Cortex of kidney (tissue), 1 donor: Measurements from ENCODE around the gene ABCC1.
"Not testable (repeated sequence)": the region's sequence is repeated elsewhere in the genome, so short reads cannot be mapped to it uniquely, and the experiment has no call there.

Experiments
- DNase-seq: peaks from one replicate; lab custom pipeline; 2025; lab: John Stamatoyannopoulos, UW

ABCC1 gene

GRCh38 chr16:15967655-15968315 is 18.4 kb downstream of the ABCC1 start:
- DNase-seq = no peak

- no peak for DNase-seq
Observed at GRCh38 chr16:15970202-15970601, 20.8 kb downstream of the ABCC1 start.

GRCh38 chr16:15970743-15971439 is 21.5 kb downstream of the ABCC1 start:
- no peak for DNase-seq

- no peak for DNase-seq
Observed at GRCh38 chr16:15971440-15971815, 22.0 kb downstream of the ABCC1 start.

DNA sequence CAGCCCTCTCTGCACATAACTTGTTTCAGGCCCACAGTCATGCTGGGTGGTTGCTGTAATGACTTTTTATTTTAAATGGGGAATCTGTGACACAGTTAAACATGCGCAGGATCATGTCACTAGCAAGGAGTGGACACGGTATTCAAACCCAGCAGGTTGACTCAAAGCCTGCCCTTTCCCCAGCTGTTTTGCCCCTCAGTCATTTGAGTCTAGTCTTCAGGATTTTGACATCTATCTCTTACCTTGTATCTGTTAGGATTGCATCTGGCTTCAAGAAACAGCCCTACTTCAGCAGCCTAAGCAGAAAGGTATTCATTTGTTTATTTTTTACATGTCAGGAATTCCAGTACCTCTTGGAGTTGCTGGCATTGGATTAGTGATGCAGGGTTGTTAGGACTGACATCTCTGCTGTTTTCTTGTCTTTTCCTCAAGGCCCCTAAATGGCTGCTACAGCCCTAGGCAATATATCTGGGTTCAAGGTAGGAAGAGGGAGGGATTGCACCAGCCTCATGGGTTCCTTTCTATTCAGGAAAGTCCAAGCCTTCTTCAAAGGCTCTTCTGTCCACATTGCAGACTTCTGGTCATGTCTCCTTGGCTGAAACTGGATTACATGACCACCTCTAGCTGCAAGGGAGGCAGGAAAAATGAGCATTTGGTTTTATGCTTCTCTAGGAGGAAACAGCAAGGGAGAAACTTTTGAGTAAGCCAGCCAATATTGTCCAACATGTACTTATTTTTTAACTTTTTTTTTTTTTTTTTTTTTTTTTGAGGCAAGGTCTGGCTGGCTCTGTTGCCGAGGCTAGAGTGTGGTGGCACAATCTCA is 22.8 kb downstream of the ABCC1 start:
- DNase-seq = no peak

DNA sequence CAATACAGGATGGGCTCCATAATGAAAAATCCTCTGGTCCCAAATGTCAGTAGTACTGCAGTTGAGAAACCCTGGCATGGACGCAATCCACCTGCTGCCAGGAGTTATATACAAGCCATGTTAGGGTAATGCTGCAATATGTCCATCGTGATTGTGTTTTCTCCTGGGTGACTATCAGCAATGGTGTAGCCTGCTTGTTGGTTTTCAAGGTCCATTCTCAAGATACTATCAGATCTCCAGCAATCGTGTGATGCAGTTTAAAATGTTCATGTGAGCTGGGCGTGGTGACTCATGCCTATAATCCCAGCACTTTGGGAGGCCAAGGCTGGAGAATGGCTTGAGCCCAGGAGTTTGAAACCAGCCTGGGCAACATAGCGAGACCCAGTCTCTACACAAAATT is 24.0 kb downstream of the ABCC1 start:
- DNase-seq = no peak

DNA sequence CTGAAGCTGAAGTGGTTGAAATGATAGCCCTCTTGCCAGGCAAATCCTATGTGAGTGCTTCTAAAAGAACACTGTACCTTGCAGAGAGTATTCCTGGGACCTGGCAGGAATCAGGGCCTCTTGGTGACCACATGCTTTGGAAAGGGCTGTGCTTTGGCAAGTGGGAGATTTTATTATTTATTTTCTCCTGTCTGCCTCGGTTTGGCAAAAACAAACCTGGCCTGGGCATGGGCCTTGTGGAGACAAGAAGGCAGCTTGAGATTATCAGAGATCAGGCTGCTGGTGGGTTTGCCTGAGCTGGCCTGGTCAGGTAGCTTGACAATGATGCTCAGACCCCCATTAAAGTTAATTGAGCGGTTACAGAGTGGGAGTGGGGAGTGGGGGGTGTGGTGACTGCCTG is 24.6 kb downstream of the ABCC1 start:
- no peak for DNase-seq

DNA sequence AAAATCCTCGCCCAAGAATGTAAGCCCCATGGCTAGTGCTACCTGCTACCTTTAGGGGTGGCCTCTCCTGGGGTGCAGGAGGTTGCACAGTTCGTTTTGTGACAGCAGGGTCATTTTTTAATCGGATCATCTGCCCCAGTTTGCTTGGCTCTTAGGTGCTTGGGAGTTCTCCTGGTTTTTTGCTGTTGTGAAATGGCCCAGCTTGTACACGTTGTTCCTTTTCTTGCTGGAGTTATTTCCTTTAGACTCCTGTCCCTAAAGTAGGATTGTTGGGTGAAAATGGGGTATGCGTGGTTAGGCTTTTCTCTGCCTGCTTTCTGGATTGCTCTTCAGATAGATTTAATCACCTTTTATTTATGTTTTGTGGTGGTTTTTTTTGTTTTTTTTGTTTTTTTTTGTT is 25.8 kb downstream of the ABCC1 start:
- DNase-seq = no peak

GRCh38 chr16:15976225-15976812 is 26.9 kb downstream of the ABCC1 start:
- no peak for DNase-seq

DNA sequence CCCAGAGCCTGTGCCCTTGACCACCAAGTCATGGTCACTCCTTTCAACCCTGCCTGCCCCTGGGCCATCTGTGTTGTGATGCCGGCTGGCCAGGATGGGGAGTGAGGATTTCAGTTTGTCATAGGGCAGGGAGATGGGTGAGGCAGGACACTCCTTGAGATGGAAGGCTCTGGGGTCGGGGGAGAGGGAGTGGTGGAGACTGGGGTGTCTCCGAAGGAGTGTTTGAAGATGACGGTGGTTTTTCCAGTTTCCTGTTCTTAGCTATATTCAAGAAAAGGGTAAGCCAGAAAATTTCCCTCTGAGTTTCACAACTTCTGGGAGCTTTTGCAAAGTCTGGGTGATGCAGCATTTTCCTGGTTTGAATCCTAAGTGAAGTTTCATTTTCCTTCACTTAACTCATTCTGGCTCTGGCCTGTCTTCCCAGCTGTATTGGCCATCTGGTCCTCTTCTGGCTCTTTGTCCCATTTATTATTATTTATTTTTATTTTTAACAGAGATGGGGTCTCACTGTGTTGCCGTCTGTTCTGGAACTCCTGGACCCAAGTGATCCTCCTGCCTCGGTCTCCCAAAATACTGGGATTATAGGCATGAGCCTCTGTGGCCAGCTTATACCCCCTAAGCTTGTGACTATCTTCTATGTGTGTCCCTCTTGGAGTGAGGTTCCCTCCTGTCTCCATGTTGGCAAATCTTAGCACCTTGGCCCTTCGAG is 27.7 kb downstream of the ABCC1 start:
- no peak for DNase-seq

- DNase-seq = no peak
Observed at GRCh38 chr16:15979801-15980200, 30.4 kb downstream of the ABCC1 start.

DNA sequence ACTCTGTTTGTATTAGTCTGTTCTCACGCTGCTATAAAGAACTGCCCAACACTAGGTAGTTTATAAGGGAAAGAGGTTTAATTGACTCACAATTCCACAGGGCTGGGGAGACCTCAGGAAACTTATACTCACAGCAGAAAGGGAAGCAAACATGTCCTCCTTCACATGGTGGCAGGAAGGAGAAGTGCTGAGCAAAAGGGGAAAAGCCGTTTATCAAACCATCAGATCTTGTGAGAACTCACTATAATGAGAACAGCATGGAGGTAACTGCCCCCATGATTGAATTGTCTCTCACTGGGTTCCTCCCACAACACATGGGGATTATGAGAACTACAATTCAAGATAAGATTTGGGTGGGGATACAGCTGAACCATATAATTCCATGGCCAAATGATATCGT is 30.9 kb downstream of the ABCC1 start:
- no peak for DNase-seq

DNA sequence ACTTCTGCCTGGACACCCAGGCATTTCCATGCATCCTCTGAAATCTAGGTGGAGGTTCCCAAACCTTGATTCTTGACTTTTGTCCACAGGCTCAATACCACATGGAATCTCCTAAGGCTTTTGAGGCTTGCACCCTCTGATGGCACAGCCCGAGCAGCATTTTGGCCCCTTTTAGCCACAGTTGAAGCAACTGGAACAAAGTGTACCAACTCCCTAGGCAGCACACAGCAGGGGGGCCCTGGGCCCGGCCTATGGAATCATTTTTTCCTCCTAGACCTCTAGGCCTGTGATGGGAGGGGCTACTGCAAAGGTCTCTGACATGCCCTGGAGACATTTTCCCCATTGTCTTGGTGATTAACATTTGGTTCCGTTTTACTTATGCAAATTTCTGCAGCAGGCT is 32.0 kb downstream of the ABCC1 start:
- no peak for DNase-seq

- not testable (repeated sequence) for DNase-seq
Observed at GRCh38 chr16:15982194-15982915, 32.9 kb downstream of the ABCC1 start.

GRCh38 chr16:15983898-15984297 is 34.5 kb downstream of the ABCC1 start:
- DNase-seq = no peak

DNA sequence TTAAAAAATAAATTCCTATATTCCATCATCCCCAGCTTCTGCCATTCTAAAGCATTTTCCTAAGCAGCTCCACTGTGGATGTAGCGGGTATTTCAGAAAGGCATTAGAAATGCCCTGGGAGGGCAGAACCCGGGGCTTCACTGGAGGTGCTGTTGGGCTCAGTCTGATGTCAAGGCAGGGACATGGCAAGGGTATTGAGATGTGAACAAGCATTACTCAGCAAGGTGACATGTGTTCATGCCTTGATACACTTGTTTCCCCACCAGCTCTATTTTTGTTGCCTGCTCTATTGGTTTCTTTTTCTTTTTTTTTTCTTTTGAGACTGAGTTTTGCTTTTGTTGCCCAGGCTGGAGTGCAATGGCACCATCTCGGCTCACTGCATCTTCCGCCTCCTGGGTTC is 35.7 kb downstream of the ABCC1 start:
- DNase-seq = no peak

DNA sequence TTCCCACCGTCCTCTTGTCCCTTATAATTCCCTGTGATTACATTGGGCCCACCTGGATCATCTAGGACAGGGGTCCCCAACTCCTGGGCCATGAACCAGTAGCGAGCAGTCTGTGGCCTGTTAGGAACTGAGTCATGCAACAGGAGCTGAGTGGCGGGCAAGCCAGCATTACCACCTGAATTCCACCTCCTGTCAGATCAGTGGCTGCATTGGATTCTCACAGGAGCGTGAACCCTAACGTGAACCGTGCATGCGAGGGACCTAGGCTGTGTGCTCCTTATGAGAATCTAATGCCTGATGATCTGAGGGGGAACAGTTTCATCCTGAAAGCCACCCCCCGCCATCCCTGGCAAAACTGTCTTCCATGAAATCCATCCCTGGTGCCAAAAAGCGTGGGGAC is 36.8 kb downstream of the ABCC1 start:
- no peak for DNase-seq

DNA sequence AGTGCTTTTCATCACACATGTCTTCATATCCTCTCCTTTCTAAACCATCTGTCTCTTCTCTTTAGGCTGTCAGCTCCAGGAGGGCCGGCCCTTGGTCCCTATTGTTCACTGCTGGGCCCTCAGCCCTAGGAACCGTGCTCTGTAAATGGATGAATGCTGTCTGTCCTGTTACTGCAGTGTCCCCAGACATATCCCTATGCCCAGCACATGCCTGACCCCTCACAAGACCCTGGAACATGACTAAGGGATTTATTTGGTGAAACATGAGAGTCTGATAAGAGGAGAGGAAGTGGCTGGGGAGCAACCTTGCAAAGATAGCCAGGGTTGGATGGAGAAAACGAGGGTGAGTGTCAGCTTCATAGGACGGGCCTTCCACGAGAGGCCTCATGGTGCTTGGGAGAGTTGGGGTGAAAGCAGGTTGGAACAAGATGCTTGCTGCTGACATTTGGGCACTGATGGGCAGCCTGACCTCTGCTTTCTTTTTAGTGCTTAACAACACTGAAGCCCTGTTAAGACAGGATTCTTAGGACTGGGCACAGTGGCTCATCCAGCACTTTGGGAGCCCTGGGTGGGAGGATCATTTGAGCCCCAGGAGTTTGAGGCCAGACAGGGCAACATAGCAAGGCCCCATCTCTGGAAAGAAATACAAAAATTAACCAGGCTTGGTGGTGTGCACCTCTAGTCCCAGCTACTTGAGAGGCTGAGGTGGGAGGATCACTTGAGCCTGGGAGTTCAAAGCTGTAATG is 39.0 kb downstream of the ABCC1 start:
- no peak for DNase-seq

GRCh38 chr16:15990902-15991301 is 41.5 kb downstream of the ABCC1 start:
- DNase-seq = no peak

DNA sequence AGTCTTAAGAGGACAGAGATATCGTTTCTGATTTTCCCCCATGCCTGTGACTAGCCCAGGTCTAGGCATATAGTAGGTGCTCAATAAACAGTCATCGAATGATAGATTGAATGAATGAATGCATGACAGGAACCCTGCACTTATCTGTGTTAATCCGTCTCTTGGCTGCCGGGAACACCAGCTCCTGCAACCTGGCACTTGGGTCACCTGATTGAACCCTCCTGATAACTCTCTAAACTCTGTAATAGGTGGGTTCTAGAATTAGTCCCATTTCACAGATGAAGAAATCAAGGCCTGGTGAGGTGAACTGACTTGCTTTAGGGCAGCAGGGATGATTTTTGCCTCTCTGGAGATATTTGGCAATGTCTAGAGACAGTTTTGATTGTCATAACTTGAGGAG is 43.7 kb downstream of the ABCC1 start:
- DNase-seq = no peak

GRCh38 chr16:15993541-15993940 is 44.1 kb downstream of the ABCC1 start:
- no peak for DNase-seq
